H9 (cell line): ENCODE data around the gene GRID1. TPM values are rescaled to one million over a fixed set of nuclear protein-coding genes. Genes with fewer than 3 reads are reported as not detected.

ENCODE experiments used
- DNase-seq: peaks from one replicate; pipeline ENCODE4 v3.0.0-alpha.2; 2017
- H2AFZ ChIP-seq: one replicate; pipeline ENCODE4 v1.6.1; 2013; ENCODE audit warnings: mild to moderate bottlenecking, low read length, control low read depth, moderate library complexity
- H2AK5ac ChIP-seq: 2 replicates; pipeline ENCODE4 v1.6.1; 2013; ENCODE audit warnings: low read length, control low read depth, mixed read lengths; ENCODE audit not compliant: insufficient read length
- H2BK120ac ChIP-seq: one replicate; pipeline ENCODE4 v1.6.1; 2013; ENCODE audit warnings: low read depth, mild to moderate bottlenecking, low read length, control low read depth, inconsistent platforms; ENCODE audit not compliant: poor library complexity, severe bottlenecking
- H2BK12ac ChIP-seq: 2 replicates; pipeline ENCODE4 v1.6.1; 2013; ENCODE audit warnings: low read length, control low read depth, mixed read lengths, low read depth; ENCODE audit not compliant: insufficient read length
- H2BK15ac ChIP-seq: 2 replicates; pipeline ENCODE4 v1.6.1; 2013; ENCODE audit warnings: low read depth, low read length, control low read depth
- H2BK20ac ChIP-seq: one replicate; pipeline ENCODE4 v1.6.1; 2013; ENCODE audit warnings: low read depth, mild to moderate bottlenecking, low read length, control low read depth, inconsistent platforms; ENCODE audit not compliant: poor library complexity, severe bottlenecking
- H2BK5ac ChIP-seq: 2 replicates; pipeline ENCODE4 v1.6.1; 2013; ENCODE audit warnings: low read length, control low read depth, mixed read lengths; ENCODE audit not compliant: insufficient read length
- H3K14ac ChIP-seq: 2 replicates; pipeline ENCODE4 v1.6.1; 2013; ENCODE audit warnings: low read length, control low read depth; ENCODE audit not compliant: insufficient read depth
- H3K18ac ChIP-seq: 2 replicates; pipeline ENCODE4 v1.6.1; 2013; ENCODE audit warnings: low read depth, mild to moderate bottlenecking, mixed read lengths, low read length, control low read depth; ENCODE audit not compliant: insufficient read length
- H3K23ac ChIP-seq: 2 replicates; pipeline ENCODE4 v1.6.1; 2013; ENCODE audit warnings: low read length, control low read depth, mixed read lengths, low read depth; ENCODE audit not compliant: insufficient read length
- H3K23me2 ChIP-seq: 2 replicates; pipeline ENCODE4 v1.6.1; 2013; ENCODE audit warnings: low read depth, mild to moderate bottlenecking, mixed read lengths, low read length, control low read depth; ENCODE audit not compliant: insufficient read length, poor library complexity, severe bottlenecking
- H3K27ac ChIP-seq: 2 replicates; pipeline ENCODE4 v1.5.1; 2013; ENCODE audit warnings: low read length, control low read depth, mixed read lengths, low read depth; ENCODE audit not compliant: insufficient read length
- H3K27me3 ChIP-seq: 2 replicates; pipeline ENCODE4 v1.6.1; 2013; ENCODE audit warnings: low read length, control low read depth, inconsistent platforms; ENCODE audit not compliant: insufficient read depth
- H3K4ac ChIP-seq: 2 replicates; pipeline ENCODE4 v1.6.1; 2013; ENCODE audit warnings: low read depth, mild to moderate bottlenecking, control low read depth, inconsistent platforms, low read length, moderate library complexity
- H3K4me1 ChIP-seq: 2 replicates; pipeline ENCODE4 v1.6.1; 2013; ENCODE audit warnings: low read length, control low read depth, inconsistent platforms; ENCODE audit not compliant: insufficient read depth
- H3K4me2 ChIP-seq: 2 replicates; pipeline ENCODE4 v1.6.1; 2013; ENCODE audit warnings: low read length, control low read depth, mixed read lengths; ENCODE audit not compliant: insufficient read length, insufficient read depth
- H3K56ac ChIP-seq: 2 replicates; pipeline ENCODE4 v1.6.1; 2013; ENCODE audit warnings: low read depth, mild to moderate bottlenecking, mixed read lengths, low read length, control low read depth; ENCODE audit not compliant: insufficient read length
- H3K79me1 ChIP-seq: 2 replicates; pipeline ENCODE4 v1.6.1; 2013; ENCODE audit warnings: low read depth, mild to moderate bottlenecking, moderate library complexity, low read length, control low read depth, inconsistent platforms; ENCODE audit not compliant: insufficient read depth, poor library complexity, severe bottlenecking
- H3K79me2 ChIP-seq: 2 replicates; pipeline ENCODE4 v1.6.1; 2013; ENCODE audit warnings: low read length, control low read depth, inconsistent platforms; ENCODE audit not compliant: insufficient read depth
- H3K9ac ChIP-seq: 2 replicates; pipeline ENCODE4 v1.6.1; 2013; ENCODE audit warnings: low read length, control low read depth, mixed read lengths; ENCODE audit not compliant: insufficient read length; ENCODE audit errors: extremely low read depth
- H3K9me3 ChIP-seq: one replicate; pipeline ENCODE4 v1.6.1; 2013; ENCODE audit warnings: low read depth, low read length, inconsistent platforms; ENCODE audit not compliant: control insufficient read depth
- H3T11ph ChIP-seq: one replicate; pipeline ENCODE4 v1.6.1; 2013; ENCODE audit warnings: mild to moderate bottlenecking, low read length, control low read depth, inconsistent platforms
- H4K20me1 ChIP-seq: one replicate; pipeline ENCODE4 v1.6.1; 2013; ENCODE audit not compliant: control insufficient read depth, insufficient read length, insufficient read depth
- H4K5ac ChIP-seq: 2 replicates; pipeline ENCODE4 v1.6.1; 2013; ENCODE audit warnings: low read depth, mild to moderate bottlenecking, mixed read lengths, low read length, control low read depth; ENCODE audit not compliant: insufficient read length
- H4K8ac ChIP-seq: replicated peaks from 2 replicates; pipeline ENCODE4 v1.6.1; 2013; ENCODE audit warnings: low read length, control low read depth, mixed read lengths, low read depth; ENCODE audit not compliant: insufficient read length
- H4K91ac ChIP-seq: 2 replicates; pipeline ENCODE4 v1.6.1; 2013; ENCODE audit warnings: low read depth, mild to moderate bottlenecking, moderate library complexity, mixed read lengths, low read length, control low read depth; ENCODE audit not compliant: insufficient read length
- H3K27ac Mint-ChIP-seq, 3 experiments: 2 replicates in 2 of 3; 3 replicates in 1 of 3; pipeline ENCODE4 v1.8.0; 2020 to 2021; ENCODE audit warnings: mixed read lengths in 3 of 3, mild to moderate bottlenecking in 1 of 3, moderate library complexity in 1 of 3
- H3K27me3 Mint-ChIP-seq: 2 replicates; pipeline ENCODE4 v1.8.0; 2021; ENCODE audit warnings: low read depth, mild to moderate bottlenecking, moderate library complexity, mixed read lengths
- H3K36me3 Mint-ChIP-seq, 3 experiments: 2 replicates in 2 of 3; 3 replicates in 1 of 3; pipeline ENCODE4 v1.8.0; 2020 to 2021; ENCODE audit warnings: low read depth in 3 of 3, mixed read lengths in 3 of 3; ENCODE audit not compliant: insufficient read depth in 1 of 3
- H3K4me1 Mint-ChIP-seq, 2 experiments: 2 replicates each; pipeline ENCODE4 v1.8.0; 2020; ENCODE audit warnings: mixed read lengths in 2 of 2
- H3K4me3 Mint-ChIP-seq, 2 experiments: 2 replicates in 1 of 2; 3 replicates in 1 of 2; pipeline ENCODE4 v1.8.0; 2020 to 2021; ENCODE audit warnings: mild to moderate bottlenecking in 2 of 2, mixed read lengths in 2 of 2, moderate library complexity in 1 of 2
- H3K9me3 Mint-ChIP-seq, 2 experiments: 2 replicates in 1 of 2; 3 replicates in 1 of 2; pipeline ENCODE4 v1.8.0; 2020; ENCODE audit warnings: mild to moderate bottlenecking in 2 of 2, mixed read lengths in 2 of 2, moderate library complexity in 1 of 2
- CTCF ChIP-seq: fragments of 200-600 bp; sonication (generic); conservative IDR thresholded peaks from 3 replicates; pipeline ENCODE4 v1.8.0; 2021; ENCODE audit warnings: antibody characterized with exemption, mild to moderate bottlenecking
- WGBS: extraction: QIAGEN DNeasy Blood & Tissue Kit; methylation state at CpG from one replicate; pipeline ENCODE4 v1.1.7; 2013; ENCODE audit warnings: missing lambda C conversion rate, low lambda C conversion rate, mixed read lengths; ENCODE audit not compliant: insufficient read length; ENCODE audit errors: extremely low coverage; 5-methylcytosine and 5-hydroxymethylcytosine counted together
- total RNA-seq: library from RNA; stranded (reverse); gene quantifications from 2 replicates; pipeline ENCODE4 v1.2.1, GENCODE V29; 2021

The GRID1 gene
- total RNA-seq, 1 experiment from 2014 or later, result 0.35 TPM

GRCh38 chr10:86019141-86019540 is 347.5 kb downstream of the GRID1 start:
- Mint-ChIP-seq H3K36me3 (no peaks in the 10 kb centered on the region), H3K4me3 (no peak overlapping the region), H3K9me3 (no peaks in the 10 kb centered on the region), H3K27me3 (no peaks in the 10 kb centered on the region; the same call in 1 of the 2 replicates), H3K4me1 (peaks cover 0 to 3% of the 10 kb centered on the region in 2 experiments; a peak in 1 of 4 replicates), H3K27ac (no peak overlapping the region)
- Histone ChIP-seq H3K79me2 (no peaks in the 10 kb centered on the region), H3K4ac (no peak overlapping the region), H3K27ac (no peak overlapping the region), H3T11ph (no peak overlapping the region), H2AFZ (no peak overlapping the region), H2AK5ac (no peak overlapping the region), H4K20me1 (no peaks in the 10 kb centered on the region), H3K56ac (no peak overlapping the region), H3K23ac (no peak overlapping the region), H2BK5ac (no peak overlapping the region), H2BK15ac (no peak overlapping the region), H2BK20ac (no peak overlapping the region), H3K27me3 (no peaks in the 10 kb centered on the region), H4K8ac (no peak overlapping the region), H3K4me2 (no peak overlapping the region), H3K18ac (no peak overlapping the region), H2BK12ac (no peak overlapping the region), H3K4me1 (no peaks in the 10 kb centered on the region), H3K9ac (no peak overlapping the region), H4K5ac (no peak overlapping the region), H3K14ac (no peak overlapping the region), H2BK120ac (no peak overlapping the region), H3K9me3 (no peaks in the 10 kb centered on the region), H3K23me2 (no peaks in the 10 kb centered on the region), H4K91ac (no peak overlapping the region), H3K79me1 (no peaks in the 10 kb centered on the region)
- no peak for TF ChIP-seq CTCF
- DNase-seq, result no peak
- WGBS, result no CpG with 5 or more reads among the region's 4 CpGs
